Forelimb muscle (tissue), 1 donor: ENCODE measurements around the gene POU6F2. TPM values are rescaled to one million over a fixed set of nuclear protein-coding genes. Genes with fewer than 3 reads are reported as not detected.

Experiments
- DNase-seq: peaks from one replicate; pipeline ENCODE4 v3.0.0-alpha.2; 2013; ENCODE audit warnings: low read depth
- polyA plus RNA-seq: library from polyadenylated mRNA; unstranded; fragments of 120-200 nt; gene quantifications from one replicate; pipeline ENCODE4 v1.2.1, GENCODE V29; 2013; ENCODE audit not compliant: insufficient read length

The POU6F2 gene
- polyA plus RNA-seq, 1 donor: not detected

GRCh38 chr7:39433550-39433949 lies 455.8 kb downstream of the POU6F2 start:
- no peak for DNase-seq

- no peak for DNase-seq
Observed at GRCh38 chr7:39434012-39434411, 456.3 kb downstream of the POU6F2 start.

GRCh38 chr7:39446546-39446945 lies 468.8 kb downstream of the POU6F2 start:
- no peak for DNase-seq

- DNase-seq: no peak
Observed at GRCh38 chr7:39451901-39452300, 474.2 kb downstream of the POU6F2 start.

GRCh38 chr7:39453743-39454355 lies 476.1 kb downstream of the POU6F2 start:
- DNase-seq: peak; percentile 8

- no peak for DNase-seq
Observed at GRCh38 chr7:39458061-39458745, 480.5 kb downstream of the POU6F2 start.

- DNase-seq: no peak
Observed at GRCh38 chr7:39459636-39460035, 481.9 kb downstream of the POU6F2 start.

- DNase-seq: no peak
Observed at GRCh38 chr7:39460486-39460885, 482.8 kb downstream of the POU6F2 start.

- DNase-seq: no peak
Observed at GRCh38 chr7:39461263-39461820, 483.6 kb downstream of the POU6F2 start.

GRCh38 chr7:39463252-39463651 lies 485.5 kb downstream of the POU6F2 start:
- no peak for DNase-seq

GRCh38 chr7:39464350-39465054 lies 486.8 kb downstream of the POU6F2 start:
- DNase-seq: no peak

- DNase-seq: peak; percentile 36
Observed at GRCh38 chr7:39465055-39465929, 487.6 kb downstream of the POU6F2 start.

GRCh38 chr7:39468261-39468660 lies 490.6 kb downstream of the POU6F2 start:
- DNase-seq: no peak

GRCh38 chr7:39468808-39469374 lies 491.2 kb downstream of the POU6F2 start:
- DNase-seq: no peak

GRCh38 chr7:39480901-39481300 lies 503.2 kb downstream of the POU6F2 start:
- no peak for DNase-seq

- DNase-seq: no peak
Observed at GRCh38 chr7:39488467-39489393, 511.0 kb downstream of the POU6F2 start.

GRCh38 chr7:39490296-39490695 lies 512.6 kb downstream of the POU6F2 start:
- DNase-seq: no peak

- no peak for DNase-seq
Observed at GRCh38 chr7:39493934-39494333, 516.2 kb downstream of the POU6F2 start.

- DNase-seq: no peak
Observed at GRCh38 chr7:39501358-39501757, 523.6 kb downstream of the POU6F2 start.

GRCh38 chr7:39504963-39505362 lies 527.3 kb downstream of the POU6F2 start:
- no peak for DNase-seq
